GM10266 (cell line): ENCODE results near the gene PARD3B.

Experiments
- DNase-seq: peaks from one replicate; pipeline ENCODE4 v3.0.0; 2012; ENCODE audit errors: extremely low spot score
- CTCF ChIP-seq: IDR thresholded peaks from 2 replicates; pipeline ENCODE4 v1.5.1; 2012; ENCODE audit warnings: mild to moderate bottlenecking, low read depth; ENCODE audit not compliant: control insufficient read depth, insufficient read depth; ENCODE audit errors: missing control alignments

Gene PARD3B

GRCh38 chr2:205267323-205267722 lies 722.0 kb downstream of the PARD3B start:
- no peak for DNase-seq
- TF ChIP-seq CTCF, result no peak

GRCh38 chr2:205270689-205271088 lies 725.4 kb downstream of the PARD3B start:
- DNase-seq, result no peak
- TF ChIP-seq CTCF, result no peak

- DNase-seq, result no peak
- TF ChIP-seq CTCF, result no peak
Measured at GRCh38 chr2:205273148-205273547, 727.9 kb downstream of the PARD3B start.

- no peak for DNase-seq
- no peak for TF ChIP-seq CTCF
Measured at GRCh38 chr2:205273627-205274026, 728.4 kb downstream of the PARD3B start.

- TF ChIP-seq CTCF, result no peak
- no peak for DNase-seq
Measured at GRCh38 chr2:205274801-205275200, 729.5 kb downstream of the PARD3B start.

DNA sequence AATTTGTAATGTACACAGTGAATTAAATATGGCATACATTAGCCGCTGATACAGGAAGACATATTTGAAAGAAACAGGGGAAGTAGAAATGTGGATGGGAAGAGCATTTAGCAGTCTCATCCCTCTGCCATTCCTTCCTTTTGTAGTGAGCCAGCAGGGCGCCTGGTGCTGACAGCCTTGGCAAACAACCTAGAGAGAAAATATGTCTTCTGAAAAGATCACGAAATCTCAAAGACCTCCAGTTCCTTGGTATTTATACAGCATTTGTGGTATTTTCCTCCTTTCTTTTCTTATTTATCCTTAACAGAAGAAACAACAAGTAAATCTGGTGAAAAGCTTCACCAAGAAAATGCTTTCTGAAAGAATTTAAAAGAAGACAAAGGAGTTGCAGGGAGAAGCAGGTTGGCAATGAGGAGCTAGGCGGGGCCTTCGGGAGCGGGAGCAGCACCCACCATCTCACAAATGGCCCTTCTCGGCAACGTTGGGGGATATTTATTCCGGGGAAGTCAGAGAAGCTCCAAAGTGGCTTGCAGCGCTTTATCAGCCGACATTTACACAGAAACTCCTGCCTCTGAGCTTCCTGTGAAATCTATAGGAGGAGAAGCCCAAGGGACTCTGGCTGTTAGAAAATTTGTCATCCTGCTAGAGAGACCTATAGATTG lies 731.0 kb downstream of the PARD3B start:
- no peak for DNase-seq

More for the DNA sequence above, 731.0 kb downstream of the PARD3B start:
- TF ChIP-seq CTCF, result no peak
